ENCODE data around the gene DCP2.

- no peak for TF ChIP-seq CTCF (IDR thresholded peaks at IDR 0.05; ENCODE audit: low read depth, low read length)
- no peak for TF ChIP-seq POLR2A (IDR thresholded peaks at IDR 0.05; ENCODE audit: extremely low read depth, insufficient read length)
Observed at GRCh38 chr5:113039934-113040285, 63.3 kb downstream of the DCP2 start.
